Glomerular visceral epithelial cell (primary cell): ENCODE data around the gene DNAJC30.
"Not testable (repeated sequence)": the region's sequence is repeated elsewhere in the genome, so short reads cannot be mapped to it uniquely, and the experiment has no call there.

ENCODE experiments used
- DNase-seq: peaks from one replicate; pipeline ENCODE4 v3.0.0-alpha.2; 2016; ENCODE audit errors: extremely low spot score

DNAJC30 gene

DNA sequence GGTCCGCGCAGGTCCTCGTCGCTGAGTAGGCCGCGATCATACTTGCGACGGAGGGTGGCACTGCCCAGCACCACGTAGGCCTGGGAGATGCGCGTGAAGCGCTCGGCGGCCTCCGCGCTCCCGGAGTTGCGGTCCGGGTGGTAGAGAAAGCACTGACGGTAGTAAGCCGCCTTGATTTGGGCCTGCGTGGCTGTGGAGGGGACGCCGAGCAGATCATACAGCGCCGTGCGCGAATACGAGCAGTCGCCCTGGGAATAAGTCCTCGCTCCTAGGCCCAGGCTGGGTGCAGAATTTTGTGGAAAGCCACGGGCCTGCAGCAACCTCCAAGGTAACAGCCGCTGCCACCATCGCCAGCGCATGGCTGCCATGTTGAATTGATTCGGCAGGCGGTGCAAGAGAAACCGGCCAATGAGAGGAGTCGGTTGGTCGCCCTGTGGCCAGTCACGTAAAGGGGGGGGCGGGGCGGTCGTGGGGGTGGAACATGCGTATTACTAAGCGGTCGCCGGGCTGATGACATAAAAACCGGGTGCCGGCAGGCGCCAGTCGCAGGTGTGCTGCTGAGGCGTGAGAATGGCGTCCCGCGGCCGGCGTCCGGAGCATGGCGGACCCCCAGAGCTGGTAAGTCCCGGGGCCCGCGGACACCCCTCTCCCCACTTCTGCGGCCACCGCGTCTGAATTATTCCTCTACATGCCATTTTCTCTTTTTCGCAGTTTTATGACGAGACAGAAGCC is at the start of gene DNAJC30, which contains the start of gene BUD23:
DNAJC30 (minus strand) TSS at position 398 of the 732 bp plus-strand sequence; CDS start at position 368, 30 bp downstream.
BUD23 (plus strand) TSS at position 542 of the 732 bp plus-strand sequence; CDS start at position 571, 29 bp downstream.
- DNase-seq, result peak; percentile 97

DNA sequence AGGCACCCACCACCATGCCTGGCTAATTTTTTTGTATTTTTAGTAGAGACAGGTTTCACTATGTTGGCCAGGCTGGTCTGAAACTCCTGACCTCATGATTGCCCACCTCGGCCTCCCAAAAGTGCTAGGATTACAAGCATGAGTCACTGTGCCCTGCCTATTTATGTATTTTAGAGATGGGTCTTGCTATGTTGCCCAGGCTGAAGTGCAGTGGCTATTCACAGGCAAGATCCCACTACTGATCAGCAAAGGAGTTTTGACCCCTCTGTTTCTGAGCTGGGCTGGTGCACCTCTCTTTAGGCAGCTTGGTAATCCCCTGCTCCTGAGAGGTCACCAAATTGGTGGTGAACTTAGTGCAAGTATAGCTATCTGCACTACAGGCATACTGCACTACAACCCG is 49.1 kb upstream of the DNAJC30 start:
- no peak for DNase-seq

DNA sequence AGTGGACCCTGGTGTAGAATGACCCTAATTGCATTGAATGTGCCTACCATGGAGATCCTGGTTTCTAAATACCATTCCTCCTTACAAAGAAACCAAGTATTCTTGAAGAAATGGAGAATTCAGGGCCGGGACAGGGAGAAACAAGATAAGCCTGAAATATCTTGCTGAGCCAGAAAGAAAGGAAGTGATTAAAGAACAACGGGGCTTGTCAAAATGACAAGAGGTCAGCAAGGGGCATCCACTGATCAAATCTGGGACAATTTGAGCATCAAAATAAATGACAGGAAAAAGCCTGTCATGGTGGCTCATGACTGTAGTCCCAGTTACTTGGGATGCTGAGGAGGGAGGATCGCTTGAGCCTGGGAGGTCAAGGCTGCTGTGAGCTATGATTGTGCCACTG is 47.2 kb upstream of the DNAJC30 start:
- no peak for DNase-seq

DNA sequence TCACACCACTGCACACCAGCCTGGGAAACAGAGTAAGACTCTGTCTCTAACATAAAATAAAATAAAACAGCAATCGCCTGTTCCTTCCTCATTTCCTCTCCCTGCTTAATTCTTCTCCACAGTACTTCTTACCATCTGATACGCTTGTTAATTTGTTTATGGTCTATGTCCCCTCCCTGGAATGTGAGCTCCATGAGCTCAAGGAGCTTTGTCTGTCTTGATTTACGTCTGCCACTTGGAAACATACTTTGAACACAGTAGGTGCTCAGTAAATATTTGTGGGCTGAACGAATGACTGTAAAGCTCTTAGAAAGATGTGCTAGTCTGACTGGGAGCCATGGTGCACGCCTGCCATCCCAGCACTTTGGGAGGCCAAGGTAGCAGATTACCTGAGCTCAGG is 45.3 kb upstream of the DNAJC30 start:
- DNase-seq, result no peak

DNA sequence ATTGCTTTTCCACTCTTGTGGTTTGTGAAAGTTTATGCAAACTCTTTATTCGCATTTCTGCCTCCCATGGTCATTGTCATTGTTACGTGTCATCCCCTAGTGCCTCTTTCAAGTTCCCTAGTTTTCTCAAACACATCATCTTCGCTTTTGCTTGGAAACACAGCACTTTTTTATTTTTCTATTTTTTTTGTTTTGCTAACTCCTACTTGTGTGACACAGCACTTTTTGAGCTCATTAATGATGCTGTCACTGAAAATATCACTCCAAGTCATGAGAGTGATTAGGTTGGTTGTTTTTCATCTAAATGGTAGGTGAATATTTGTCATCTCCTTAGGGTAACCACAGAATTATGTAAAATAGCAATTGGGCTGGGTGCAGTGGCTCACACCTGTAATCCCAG is 44.7 kb upstream of the DNAJC30 start:
- no peak for DNase-seq

DNA sequence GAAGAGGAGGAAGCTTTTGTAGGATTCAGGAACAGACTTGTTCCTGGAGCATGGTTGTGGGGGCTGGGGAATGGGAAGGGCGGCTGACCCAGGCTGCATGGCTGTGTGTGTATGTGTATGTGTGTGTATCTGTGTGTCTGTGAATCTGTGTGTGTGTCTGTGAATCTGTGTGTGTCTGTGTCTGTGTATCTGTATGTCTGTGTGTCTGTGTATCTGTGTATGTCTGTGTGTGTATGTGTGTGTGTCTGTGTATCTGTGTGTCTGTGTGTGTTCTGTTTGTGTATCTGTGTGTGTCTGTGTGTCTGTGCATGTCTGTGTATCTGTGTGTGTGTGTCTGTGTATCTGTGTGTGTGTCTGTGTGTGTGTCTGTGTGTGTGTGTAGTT is 42.8 kb upstream of the DNAJC30 start:
- DNase-seq, result no peak

DNA sequence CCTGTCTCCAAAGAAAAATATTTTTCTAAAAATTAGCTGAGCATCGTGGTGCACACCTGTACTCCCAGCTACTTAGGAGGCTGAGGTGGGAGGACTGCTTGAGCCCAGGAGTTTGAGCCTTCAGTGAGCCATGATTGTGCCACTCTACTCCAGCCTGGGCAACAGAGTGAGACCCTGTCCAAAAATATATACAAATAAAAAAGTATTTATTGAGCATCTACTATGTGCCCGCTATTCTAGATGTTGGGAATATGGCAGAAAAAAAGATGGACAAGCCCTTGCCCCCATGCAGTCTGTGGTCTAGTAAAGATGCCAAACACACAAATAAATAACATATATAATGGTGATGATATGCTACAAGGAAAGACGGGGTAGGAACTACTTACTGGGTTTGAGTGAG is 40.6 kb upstream of the DNAJC30 start:
- no peak for DNase-seq

DNA sequence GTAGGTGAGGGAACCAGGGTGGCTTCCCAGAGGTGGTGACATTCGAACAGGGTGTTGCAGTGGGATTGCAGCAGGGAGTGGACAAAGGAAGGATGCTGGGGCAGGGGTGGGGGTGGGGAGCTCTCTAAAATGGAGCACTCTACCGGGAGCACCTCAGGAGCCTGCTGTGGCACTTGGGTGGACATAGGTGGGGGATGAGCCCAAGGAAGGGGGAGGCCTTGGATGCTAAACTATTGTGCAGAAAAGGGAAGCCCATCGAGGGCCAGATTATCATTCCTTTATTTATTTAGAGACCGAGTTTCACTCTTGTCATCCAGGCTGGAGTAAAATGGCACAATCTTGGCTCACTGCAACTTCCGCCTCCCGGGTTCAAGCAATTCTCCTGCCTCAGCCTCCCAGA is 39.5 kb upstream of the DNAJC30 start:
- DNase-seq, result no peak

DNA sequence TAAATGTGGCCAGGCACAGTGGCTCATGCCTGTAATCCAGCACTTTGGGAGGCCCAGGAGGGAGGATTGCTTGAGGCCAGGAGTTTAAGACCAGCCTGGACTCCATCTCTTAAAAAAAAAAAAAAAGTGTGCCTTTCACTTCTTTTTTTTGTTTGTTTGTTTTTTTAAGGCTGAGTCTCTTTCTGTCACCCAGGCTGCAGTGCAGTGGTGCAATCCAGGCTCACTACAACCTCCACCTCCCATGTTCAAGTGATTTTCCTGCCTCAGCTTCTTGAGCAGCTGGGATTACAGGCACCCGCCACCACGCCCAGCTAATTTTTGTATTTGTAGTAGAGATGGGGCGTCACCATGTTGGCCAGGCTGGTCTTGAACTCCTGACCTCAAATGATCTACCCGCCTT is 38.9 kb upstream of the DNAJC30 start:
- not testable (repeated sequence) for DNase-seq

DNA sequence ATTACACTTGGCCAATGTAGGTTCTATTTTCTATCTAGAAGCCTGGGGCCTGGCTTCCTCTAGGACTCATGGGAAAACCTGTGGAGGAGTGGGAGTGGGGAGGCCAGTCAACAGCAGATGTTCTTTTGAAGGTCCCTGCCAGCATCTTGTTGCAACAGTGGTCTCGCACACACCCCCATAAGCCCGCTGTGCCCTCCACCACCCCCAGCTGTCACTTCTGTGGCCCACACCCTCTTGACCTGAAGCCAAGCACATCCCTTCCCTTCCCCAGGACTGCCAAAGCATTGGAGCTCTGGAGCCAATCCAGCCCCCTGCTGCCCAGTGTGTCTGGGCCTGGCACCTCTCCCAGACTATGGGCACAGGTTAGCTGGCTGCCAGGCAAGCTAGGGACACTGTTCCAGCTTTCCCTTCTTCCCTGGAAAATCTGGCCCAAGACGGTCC is 38.1 kb upstream of the DNAJC30 start:
- peak; percentile 37 for DNase-seq

DNA sequence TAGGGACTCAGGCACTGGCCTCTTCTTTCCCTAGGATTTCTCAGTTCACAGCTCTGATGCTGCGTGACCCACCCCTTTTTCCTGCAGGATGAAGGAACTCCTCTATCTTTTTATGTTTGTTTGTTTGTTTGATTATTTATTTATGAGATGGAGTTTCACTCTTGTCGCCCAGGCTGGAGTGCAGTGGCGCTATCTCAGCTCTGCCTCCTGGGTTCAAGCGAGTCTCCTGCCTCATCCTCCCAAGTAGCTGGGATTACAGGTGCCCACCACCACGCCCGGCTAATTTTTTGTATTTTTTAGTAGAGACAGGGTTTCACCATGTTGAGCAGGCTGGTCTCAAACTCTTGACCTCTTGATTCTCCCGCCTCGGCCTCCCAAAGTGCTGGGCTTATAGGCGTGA is 37.2 kb upstream of the DNAJC30 start:
- DNase-seq, result not testable (repeated sequence)

DNA sequence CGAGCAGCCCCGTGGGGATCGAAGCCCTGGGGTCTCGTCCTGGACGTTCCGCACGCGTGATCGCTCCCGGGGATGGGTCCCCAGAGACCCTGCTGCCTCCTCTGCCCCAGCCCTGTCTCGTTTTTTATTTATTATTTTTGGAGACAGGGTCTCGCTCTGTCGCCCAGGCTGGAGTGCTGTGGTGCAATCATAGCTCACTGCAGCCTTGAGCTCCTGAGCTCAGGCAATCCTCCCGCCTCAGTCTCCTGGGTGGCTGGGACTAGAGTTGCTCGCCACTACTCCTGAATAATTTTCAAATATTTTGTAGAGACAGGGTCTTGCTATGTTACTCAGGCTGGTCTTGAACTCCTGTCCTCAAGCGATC is 36.5 kb upstream of the DNAJC30 start:
- no peak for DNase-seq

DNA sequence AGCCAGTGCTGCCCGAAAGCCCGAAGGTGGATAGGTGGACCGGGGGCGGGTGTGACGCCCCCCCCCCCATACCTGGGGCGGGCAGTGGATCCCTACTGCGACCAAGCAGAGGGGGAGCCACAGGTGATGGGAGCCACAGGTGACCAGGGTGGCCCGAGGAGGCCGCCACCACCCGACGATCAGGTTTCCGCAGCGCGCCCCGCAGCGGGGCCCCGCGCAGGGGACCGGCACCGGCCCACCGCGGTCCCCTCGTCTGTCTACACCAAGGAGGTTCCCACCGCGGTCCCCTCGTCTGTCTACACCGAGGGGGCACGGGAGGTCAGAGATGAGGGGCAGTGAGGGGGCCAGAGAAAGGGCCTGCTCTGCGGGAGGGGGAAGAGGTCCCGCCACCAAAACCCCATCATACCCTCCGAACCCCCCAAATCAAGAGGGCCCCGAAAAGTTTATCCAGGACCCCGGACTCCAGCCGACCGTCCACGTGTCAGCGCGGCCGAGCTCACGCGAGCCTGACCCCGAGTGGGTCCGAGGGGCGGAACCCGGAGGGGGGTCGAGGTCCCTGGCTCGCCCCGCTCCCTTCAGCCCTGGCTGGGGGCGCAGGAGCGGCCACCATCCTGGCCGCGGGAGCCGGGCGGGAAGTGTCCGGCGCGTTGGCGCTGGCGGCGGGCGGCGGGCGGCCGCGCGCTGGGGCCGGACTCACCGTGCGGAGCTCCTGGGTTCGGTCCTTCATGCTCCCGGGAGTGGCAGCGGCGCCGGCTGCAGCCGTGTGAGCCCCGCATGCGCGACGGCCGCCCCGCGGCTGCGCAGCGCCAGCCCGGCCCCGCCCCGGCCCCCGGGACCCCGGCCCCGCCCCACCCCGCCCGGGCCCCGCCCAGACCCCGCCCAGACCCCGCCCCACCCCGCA is 35.9 kb upstream of the DNAJC30 start, which contains the start of gene STX1A:
STX1A (minus strand) TSS at position 765 of the 901 bp plus-strand sequence; CDS start at position 727, 38 bp downstream.
- peak; percentile 78 for DNase-seq

DNA sequence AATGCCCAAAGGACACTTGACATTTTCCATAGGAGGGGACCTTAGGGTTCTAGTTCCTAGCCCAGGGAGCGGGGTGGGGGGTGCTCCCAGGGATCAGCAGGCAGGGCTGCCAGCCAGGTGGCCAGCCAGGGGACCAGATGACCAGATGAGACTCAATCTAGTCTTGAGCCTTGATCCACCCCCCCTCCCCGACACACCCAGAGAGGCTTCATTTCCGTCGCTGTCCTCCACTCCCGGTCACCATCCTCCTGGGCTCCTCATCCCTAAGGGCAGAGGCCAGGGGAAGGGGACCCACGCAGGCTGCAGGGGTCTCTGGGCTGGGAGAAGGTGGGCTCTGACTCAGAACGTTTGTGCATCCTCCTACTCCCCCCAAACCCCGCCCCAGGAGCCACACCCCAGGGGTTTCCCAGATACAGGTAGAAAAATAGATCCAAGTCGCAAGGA is 35.2 kb upstream of the DNAJC30 start:
- no peak for DNase-seq

DNA sequence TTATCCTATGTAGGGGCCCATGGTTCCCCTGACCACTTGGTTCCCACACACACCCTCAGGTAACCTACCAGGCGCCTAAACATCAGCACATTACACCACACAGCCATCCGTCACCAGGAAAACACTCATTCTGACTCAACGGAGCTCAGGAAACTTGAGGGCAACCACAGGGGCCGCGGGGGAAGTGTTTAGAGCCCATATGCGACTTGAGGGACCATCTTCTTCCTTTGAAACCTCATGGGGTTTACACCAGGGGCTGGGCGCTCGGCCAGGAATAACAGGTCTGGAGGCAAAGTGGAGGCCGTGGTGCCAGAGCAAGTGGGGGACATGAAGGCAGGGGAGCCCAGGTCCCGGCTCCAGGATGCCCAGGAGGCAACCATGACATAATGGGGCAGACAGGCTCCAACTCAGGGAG is 34.7 kb upstream of the DNAJC30 start:
- peak; percentile 96 for DNase-seq

DNA sequence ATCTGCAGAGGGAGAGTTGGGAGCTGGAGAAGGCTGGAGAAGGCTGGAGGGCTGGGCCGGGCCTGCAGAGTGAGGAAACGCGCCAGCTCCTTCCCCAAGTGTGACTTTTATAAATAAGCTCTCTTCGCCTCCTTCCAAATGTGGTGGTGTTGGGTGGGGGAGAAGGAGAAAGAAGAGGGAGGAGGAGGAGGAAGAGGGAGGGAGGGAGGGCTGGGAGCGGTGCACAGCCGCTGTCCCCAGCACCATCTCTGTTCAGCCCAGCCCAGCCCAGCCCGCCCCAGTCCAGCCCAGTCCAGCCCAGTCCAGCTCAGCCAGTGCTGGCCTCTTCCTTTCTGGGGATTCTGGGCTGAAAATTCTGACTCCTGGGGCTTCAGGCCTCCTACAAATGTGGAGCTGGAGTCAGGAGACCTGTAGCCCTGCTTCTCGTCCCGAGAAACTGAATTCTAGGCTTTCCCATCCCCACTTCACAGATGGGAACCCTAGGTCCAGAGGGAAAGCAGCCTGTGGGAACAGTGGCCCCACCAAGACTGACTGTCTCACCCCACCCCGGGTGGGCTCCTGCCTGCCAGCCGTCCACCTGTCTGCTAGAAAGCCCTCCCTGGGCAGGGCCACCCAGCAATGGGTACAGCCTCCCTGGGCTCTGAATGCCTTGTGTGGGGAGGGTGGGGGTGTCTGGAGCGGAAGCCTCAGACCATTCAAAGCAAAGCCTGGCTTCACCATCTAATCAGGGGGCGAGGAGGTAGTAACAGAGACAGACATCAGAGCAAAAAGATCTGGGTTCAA is 34.0 kb upstream of the DNAJC30 start:
- no peak for DNase-seq

DNA sequence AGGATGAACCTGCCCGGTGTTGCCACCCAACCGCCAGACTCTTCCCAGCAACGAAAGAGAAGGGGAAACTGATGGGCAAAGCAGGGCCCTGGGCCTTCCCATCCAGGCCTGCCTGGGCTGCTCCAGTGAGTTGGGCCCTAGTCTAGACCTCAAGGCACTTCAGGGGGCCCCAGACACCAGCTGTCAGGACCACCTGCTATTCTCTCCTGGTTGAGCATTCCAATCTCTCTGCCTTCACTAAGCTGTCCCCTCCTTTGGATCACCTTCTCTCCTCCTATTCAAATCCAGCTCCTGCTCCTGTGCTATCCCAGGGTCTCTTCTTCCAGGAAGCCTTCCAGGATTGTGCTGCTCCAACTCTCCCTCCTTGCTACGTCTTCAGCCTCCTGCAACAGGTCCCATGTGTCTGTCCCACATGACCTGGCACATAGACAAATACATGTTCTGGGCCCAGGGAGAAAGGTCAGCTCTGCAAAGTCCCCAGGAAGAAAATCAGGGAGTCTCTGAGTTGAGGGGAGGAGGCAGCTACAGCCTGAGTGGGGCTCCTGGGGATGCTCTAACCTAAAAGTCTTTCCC is 33.2 kb upstream of the DNAJC30 start:
- DNase-seq, result no peak

DNA sequence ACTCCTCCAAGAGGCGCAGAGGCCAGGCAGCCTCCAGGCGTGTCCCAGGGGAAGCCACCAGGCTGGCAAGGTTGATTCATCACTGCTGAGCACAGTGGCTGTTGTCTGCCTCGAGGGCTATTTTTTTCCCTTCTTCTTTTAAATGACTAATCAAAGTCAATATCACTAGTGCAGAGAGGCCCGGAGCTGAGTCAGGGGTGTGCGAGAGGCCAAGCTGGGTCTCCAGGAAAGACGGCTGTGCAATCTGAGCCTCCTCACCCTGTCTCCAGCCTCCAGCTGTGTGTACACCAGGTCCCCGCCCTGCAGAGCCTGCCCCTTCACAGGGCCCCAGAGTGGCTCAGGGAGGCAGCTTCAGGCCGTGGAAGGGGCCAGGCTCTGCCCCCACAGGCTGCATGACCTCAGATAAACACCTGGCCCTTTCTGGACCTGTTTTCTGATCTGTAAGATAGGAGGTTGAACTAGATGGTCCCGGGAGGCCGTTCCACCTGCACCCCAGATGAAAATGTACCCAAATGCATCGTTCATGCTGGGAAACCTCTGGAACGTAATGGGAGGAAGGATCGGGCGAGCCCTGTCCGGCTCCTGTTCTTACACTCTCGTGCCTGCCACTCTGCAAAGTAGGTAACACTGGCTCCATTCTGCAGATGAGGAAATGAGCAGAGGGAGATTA is 32.5 kb upstream of the DNAJC30 start:
- peak; percentile 93 for DNase-seq

DNA sequence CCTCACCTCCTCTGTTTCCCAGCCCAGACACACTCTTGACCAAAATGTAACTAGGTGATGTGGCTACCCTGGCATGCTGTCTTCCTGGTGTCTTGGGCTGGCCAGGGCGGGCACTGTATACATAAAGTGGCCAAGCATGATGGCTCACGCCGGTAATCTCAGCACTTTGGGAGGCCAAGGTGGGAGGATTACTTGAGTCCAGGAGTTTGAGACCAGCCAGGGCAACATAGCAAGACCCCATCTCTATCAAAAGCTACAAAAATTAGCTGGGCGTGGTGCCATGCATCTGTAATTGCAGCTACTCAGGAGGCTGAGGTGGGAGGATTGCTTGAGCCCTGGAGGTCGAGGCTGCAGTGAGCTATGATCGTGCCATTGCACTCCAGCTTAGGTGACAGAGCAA is 30.1 kb upstream of the DNAJC30 start:
- DNase-seq, result not testable (repeated sequence)

DNA sequence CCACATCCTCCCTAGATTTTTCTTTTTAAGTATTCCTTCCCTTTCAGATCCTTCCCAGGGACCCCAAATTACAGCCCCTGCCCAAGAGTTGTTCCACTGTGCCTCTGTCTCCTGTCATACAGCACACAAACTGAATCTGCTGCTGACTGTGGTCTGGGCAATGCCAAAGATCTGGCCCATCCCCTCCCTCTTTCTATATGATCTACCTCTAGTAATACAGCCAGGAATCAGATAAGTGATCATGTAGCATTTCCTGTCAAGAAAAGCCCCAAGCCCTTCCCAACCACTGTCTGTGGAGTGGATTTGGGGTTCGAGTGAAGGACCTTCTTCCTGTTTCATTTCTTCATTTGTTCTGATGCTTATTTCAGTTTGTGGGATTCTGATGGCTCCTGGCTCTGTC is 29.5 kb upstream of the DNAJC30 start:
- no peak for DNase-seq
